T-cell (primary cell): ENCODE results near the gene KRTAP24-1. TPM values are rescaled to one million over a fixed set of nuclear protein-coding genes. Genes with fewer than 3 reads are reported as not detected.

Experiments used
- ATAC-seq, 4 experiments: fragments of 200-7000 bp in 3 of 4; fragments of 150-1000 bp in 1 of 4; cut with Tn5 transposase; replicated peaks in 1 of 4; 1 replicate in 3 of 4; 2 replicates in 1 of 4; pipeline ENCODE4 v1.10.0; 2021; ENCODE audit warnings: moderate library complexity in 3 of 4, mild to moderate bottlenecking in 2 of 4, moderate number of reproducible peaks in 1 of 4
- CTCF ChIA-PET, 2 donors: fragments of 300-600 bp; sonication (Branson Sonifier 250); formaldehyde crosslinking; loops; one replicate each; lab custom pipeline; 2022; ENCODE audit warnings: antibody characterized with exemption in 2 of 2; lab: Charles Lee
- POLR2A ChIA-PET, 2 donors: fragments of 300-600 bp; sonication (Branson Sonifier 250); formaldehyde crosslinking; loops; one replicate each; lab custom pipeline; 2022; ENCODE audit warnings: antibody characterized with exemption in 2 of 2; lab: Charles Lee
- DNase-seq, 35 experiments: peaks; one replicate each; pipeline versions ENCODE4 v3.0.0 to v3.0.0-alpha.2; 2013 to 2023
- H3K27ac ChIP-seq: one replicate; pipeline ENCODE4 v1.5.1; 2013; ENCODE audit warnings: low read length
- H3K27me3 ChIP-seq, 2 experiments: replicated peaks in 1 of 2; 1 replicate in 1 of 2; 2 replicates in 1 of 2; pipeline versions ENCODE4 v1.6.1 to v1.7.0; 2013; ENCODE audit warnings: low read length in 1 of 2, mixed read lengths in 1 of 2; ENCODE audit not compliant: control insufficient read depth in 2 of 2, insufficient read depth in 2 of 2; ENCODE audit errors: extremely low read depth in 1 of 2
- H3K36me3 ChIP-seq, 2 donors: 1 replicate in 1 of 2; 2 replicates in 1 of 2; pipeline versions ENCODE4 v1.6.1 to v1.7.0; 2013; ENCODE audit warnings: low read length in 1 of 2; ENCODE audit not compliant: control insufficient read depth in 2 of 2, insufficient read depth in 1 of 2; ENCODE audit errors: extremely low read depth in 1 of 2
- H3K4me1 ChIP-seq, 2 experiments: 1 replicate in 1 of 2; 2 replicates in 1 of 2; pipeline versions ENCODE4 v1.6.1 to v1.7.0; 2013; ENCODE audit warnings: low read length in 2 of 2, mixed read lengths in 1 of 2; ENCODE audit not compliant: insufficient read depth in 2 of 2, control insufficient read depth in 1 of 2; ENCODE audit errors: extremely low read depth in 1 of 2
- H3K4me3 ChIP-seq, 2 donors: 1 replicate in 1 of 2; 2 replicates in 1 of 2; pipeline versions ENCODE4 v1.5.1 to v1.7.0; 2013; ENCODE audit warnings: mild to moderate bottlenecking in 2 of 2, low read length in 1 of 2, moderate library complexity in 1 of 2; ENCODE audit not compliant: control insufficient read depth in 1 of 2; ENCODE audit errors: extremely low read depth in 1 of 2
- H3K9me3 ChIP-seq: 2 replicates; pipeline ENCODE4 v1.7.0; 2013
- H3K27ac Mint-ChIP-seq, 2 donors: one replicate each; pipeline ENCODE4 v1.8.0; 2020 to 2021; ENCODE audit warnings: mild to moderate bottlenecking in 2 of 2, mixed read lengths in 2 of 2
- H3K27me3 Mint-ChIP-seq, 2 donors: one replicate each; pipeline ENCODE4 v1.8.0; 2021 to 2022; ENCODE audit warnings: mixed read lengths in 2 of 2
- H3K36me3 Mint-ChIP-seq: one replicate; pipeline ENCODE4 v1.8.0; 2021; ENCODE audit warnings: mixed read lengths
- H3K4me1 Mint-ChIP-seq, 3 donors: one replicate each; pipeline ENCODE4 v1.8.0; 2020 to 2022; ENCODE audit warnings: mixed read lengths in 3 of 3, mild to moderate bottlenecking in 1 of 3
- H3K4me3 Mint-ChIP-seq, 3 donors: one replicate each; pipeline ENCODE4 v1.8.0; 2020 to 2022; ENCODE audit warnings: mild to moderate bottlenecking in 3 of 3, mixed read lengths in 3 of 3, moderate library complexity in 3 of 3
- H3K9me3 Mint-ChIP-seq, 3 donors: one replicate each; pipeline ENCODE4 v1.8.0; 2020 to 2022; ENCODE audit warnings: mixed read lengths in 3 of 3
- WGBS: methylation state at CpG from one replicate; pipeline ENCODE4 v1.1.5; 2013; ENCODE audit warnings: missing lambda C conversion rate; ENCODE audit not compliant: insufficient coverage; 5-methylcytosine and 5-hydroxymethylcytosine counted together
- total RNA-seq, 35 experiments: library from RNA in 6 of 35; stranded (reverse) in 6 of 35; fragments of 120-200 nt in 1 of 35; gene quantifications; one replicate each; pipeline versions ENCODE4 v1.2.1 to v1.2.4 and lab custom pipeline; 2013 to 2026

Gene KRTAP24-1
- total RNA-seq, 5 donors from 2014 or later (not counting 1 experiment from before 2014, with no cell fraction given): not detected

GRCh38 chr21:30243691-30244090, 39.1 kb downstream of the KRTAP24-1 start:
- Mint-ChIP-seq H3K4me1 (no peaks in the 10 kb centered on the region), H3K27me3 (peaks cover 3 to 6% of the 10 kb centered on the region in 2 donors), H3K36me3 (no peaks in the 10 kb centered on the region), H3K4me3 (no peak overlapping the region), H3K9me3 (no peaks in the 10 kb centered on the region), H3K27ac (no peak overlapping the region)
- ATAC-seq (no peak), DNase-seq (no peak)
- Histone ChIP-seq H3K27me3 (no peaks in the 10 kb centered on the region), H3K4me1 (no peaks in the 10 kb centered on the region), H3K9me3 (no peaks in the 10 kb centered on the region), H3K4me3 (no peak overlapping the region), H3K27ac (no peak overlapping the region), H3K36me3 (no peaks in the 10 kb centered on the region)
- CTCF ChIA-PET: no interaction called here
- POLR2A ChIA-PET: no interaction called here

- Histone ChIP-seq H3K27me3 (no peaks in the 10 kb centered on the region), H3K4me1 (no peaks in the 10 kb centered on the region), H3K4me3 (no peak overlapping the region), H3K36me3 (no peaks in the 10 kb centered on the region), H3K9me3 (no peaks in the 10 kb centered on the region), H3K27ac (no peak overlapping the region)
- Mint-ChIP-seq H3K4me3 (no peak overlapping the region), H3K27me3 (peaks cover 3 to 6% of the 10 kb centered on the region in 2 donors), H3K4me1 (no peaks in the 10 kb centered on the region), H3K36me3 (no peaks in the 10 kb centered on the region), H3K9me3 (no peaks in the 10 kb centered on the region), H3K27ac (no peak overlapping the region)
- DNase-seq: no peak
- 67% methylated on average over 1 of the region's 3 CpGs for WGBS
- POLR2A ChIA-PET: no interaction called here
- no peak for ATAC-seq
- CTCF ChIA-PET: interaction anchor here in 1 of 2 donors (0.7 kb wide), 1 partner anchor 863 kb away, joined by 3 read pairs; no protein-coding TSS in a partner anchor
Observed at GRCh38 chr21:30240661-30241060, 42.1 kb downstream of the KRTAP24-1 start.

GRCh38 chr21:30238168-30238567, 44.6 kb downstream of the KRTAP24-1 start:
- Mint-ChIP-seq H3K36me3 (no peaks in the 10 kb centered on the region), H3K27me3 (peaks cover 3 to 6% of the 10 kb centered on the region in 2 donors), H3K4me3 (no peak overlapping the region), H3K4me1 (no peaks in the 10 kb centered on the region), H3K27ac (no peak overlapping the region), H3K9me3 (no peaks in the 10 kb centered on the region)
- H3K4me1 ChIP-seq: no peaks in the 10 kb centered on the region
- WGBS: no CpG with 5 or more reads among the region's 1 CpG
- DNase-seq (no peak), ATAC-seq (no peak)
- H3K4me3 ChIP-seq: no peak overlapping the region
- ChIA-PET CTCF (no interaction called here), POLR2A (no interaction called here)
- no peaks in the 10 kb centered on the region for H3K36me3 ChIP-seq
- H3K27me3 ChIP-seq: no peaks in the 10 kb centered on the region
- H3K9me3 ChIP-seq: no peaks in the 10 kb centered on the region
- H3K27ac ChIP-seq: no peak overlapping the region

- no peak overlapping the region for H3K4me3 ChIP-seq
- ChIA-PET CTCF (interaction anchor here in 1 of 2 donors (0.7 kb wide), 1 partner anchor 713 kb away, joined by 3 read pairs; no protein-coding TSS in a partner anchor), POLR2A (no interaction called here)
- no peaks in the 10 kb centered on the region for H3K36me3 Mint-ChIP-seq
- H3K4me3 Mint-ChIP-seq: no peak overlapping the region
- H3K9me3 ChIP-seq: no peaks in the 10 kb centered on the region
- H3K36me3 ChIP-seq: no peaks in the 10 kb centered on the region
- no peaks in the 10 kb centered on the region for H3K4me1 Mint-ChIP-seq
- H3K27me3 ChIP-seq: no peaks in the 10 kb centered on the region
- no peak overlapping the region for H3K27ac Mint-ChIP-seq
- DNase-seq (no peak), ATAC-seq (no peak)
- H3K27me3 Mint-ChIP-seq: no peaks in the 10 kb centered on the region
- no CpG with 5 or more reads among the region's 2 CpGs for WGBS
- peaks cover 0 to 5% (median 4%) of the 10 kb centered on the region in 3 donors for H3K9me3 Mint-ChIP-seq
- no peaks in the 10 kb centered on the region for H3K4me1 ChIP-seq
- H3K27ac ChIP-seq: no peak overlapping the region
Observed at GRCh38 chr21:30234643-30235042, 48.1 kb downstream of the KRTAP24-1 start.

- CTCF ChIA-PET: no interaction called here
Observed at GRCh38 chr21:30234050-30234449, 48.7 kb downstream of the KRTAP24-1 start.

GRCh38 chr21:30233228-30234020, 49.3 kb downstream of the KRTAP24-1 start:
- Mint-ChIP-seq H3K4me1 (no peaks in the 10 kb centered on the region), H3K36me3 (no peaks in the 10 kb centered on the region), H3K4me3 (no peak overlapping the region), H3K9me3 (peaks cover 0 to 5% (median 4%) of the 10 kb centered on the region in 3 donors), H3K27ac (no peak overlapping the region), H3K27me3 (no peaks in the 10 kb centered on the region)
- ChIA-PET CTCF (no interaction called here), POLR2A (no interaction called here)
- DNase-seq: no peak
- Histone ChIP-seq H3K4me1 (no peaks in the 10 kb centered on the region), H3K4me3 (no peak overlapping the region), H3K27ac (no peak overlapping the region), H3K9me3 (no peaks in the 10 kb centered on the region), H3K36me3 (no peaks in the 10 kb centered on the region), H3K27me3 (no peaks in the 10 kb centered on the region)
- no CpG with 5 or more reads among the region's 2 CpGs for WGBS
- ATAC-seq: no peak

More at GRCh38 chr21:30234050-30234449, 48.7 kb downstream of the KRTAP24-1 start:
- Mint-ChIP-seq H3K27ac (no peak overlapping the region), H3K4me3 (no peak overlapping the region), H3K27me3 (no peaks in the 10 kb centered on the region), H3K36me3 (no peaks in the 10 kb centered on the region), H3K9me3 (peaks cover 0 to 5% (median 4%) of the 10 kb centered on the region in 3 donors), H3K4me1 (no peaks in the 10 kb centered on the region)
- no CpG with 5 or more reads among the region's 3 CpGs for WGBS
- Histone ChIP-seq H3K27ac (no peak overlapping the region), H3K36me3 (no peaks in the 10 kb centered on the region), H3K4me1 (no peaks in the 10 kb centered on the region), H3K4me3 (no peak overlapping the region), H3K9me3 (no peaks in the 10 kb centered on the region), H3K27me3 (no peaks in the 10 kb centered on the region)
- POLR2A ChIA-PET: no interaction called here
- ATAC-seq (no peak), DNase-seq (no peak)
